Esophagus squamous epithelium (tissue), 4 donors: ENCODE data around the gene STRBP.

Experiments
- CTCF ChIP-seq, 6 experiments: fragments of 450-650 bp in 4 of 6; fragments of 200-600 bp in 2 of 6; sonication (generic) in 2 of 6; IDR thresholded peaks; one replicate each; pipeline ENCODE4 v1.5.1; 2016 to 2019; ENCODE audit warnings: antibody characterized with exemption in 6 of 6, mild to moderate bottlenecking in 4 of 6, moderate library complexity in 4 of 6
- POLR2A ChIP-seq, 4 donors: fragments of 450-650 bp; IDR thresholded peaks; one replicate each; pipeline ENCODE4 v1.6.1; 2017; ENCODE audit warnings: antibody characterized with exemption in 4 of 4, mild to moderate bottlenecking in 4 of 4, moderate library complexity in 3 of 4

- TF ChIP-seq CTCF (IDR thresholded peaks at IDR 0.05) (no peak), POLR2A (IDR thresholded peaks at IDR 0.05) (no peak)
These were observed 15.1 kb upstream of the STRBP start for GRCh38 chr9:123283455-123283854.
